SK-MEL-5 (cell line): ENCODE data around the gene CRACDL. TPM values are rescaled to one million over a fixed set of nuclear protein-coding genes. Genes with fewer than 3 reads are reported as not detected.
"Not testable (repeated sequence)": the region's sequence is repeated elsewhere in the genome, so short reads cannot be mapped to it uniquely, and the experiment has no call there.

Experiments
- DNase-seq: peaks from one replicate; pipeline ENCODE4 v3.0.0-alpha.2; 2016; ENCODE audit warnings: low read depth, low spot score
- in situ Hi-C: cut with HindIII; loops from 2 replicates; pipeline ENCODE4 v1.10.0; 2016; ENCODE audit warnings: low sequenced_read_pairs, high pct_unique_total_duplicates, low pct_unique_long_range_greater_than_20kb
- small RNA-seq, 2 experiments: library from RNA; depleted of rRNA; stranded (forward); fragments of <200 nt; gene quantifications; one replicate each; pipeline ENCODE3, GENCODE V24; 2014
- total RNA-seq: library from RNA; depleted of rRNA; stranded (reverse); fragments of >200 nt; shearing (Covaris generic); gene quantifications from 2 replicates; pipeline ENCODE4 v1.2.3, GENCODE V29; 2014; rRNA removed

The CRACDL gene
- total RNA-seq, 1 experiment from 2014 or later = 0.95 TPM

GRCh38 chr2:98761267-98761781, 174.7 kb downstream of the CRACDL start:
- in situ Hi-C loops = no loop called here
- DNase-seq = peak; percentile 99

- in situ Hi-C loops = no loop called here
- peak; percentile 6 for DNase-seq
These were observed 176.0 kb downstream of the CRACDL start for GRCh38 chr2:98759827-98760625.

GRCh38 chr2:98759338-98759737, 176.7 kb downstream of the CRACDL start:
- in situ Hi-C loops = no loop called here
- no peak for DNase-seq

DNA sequence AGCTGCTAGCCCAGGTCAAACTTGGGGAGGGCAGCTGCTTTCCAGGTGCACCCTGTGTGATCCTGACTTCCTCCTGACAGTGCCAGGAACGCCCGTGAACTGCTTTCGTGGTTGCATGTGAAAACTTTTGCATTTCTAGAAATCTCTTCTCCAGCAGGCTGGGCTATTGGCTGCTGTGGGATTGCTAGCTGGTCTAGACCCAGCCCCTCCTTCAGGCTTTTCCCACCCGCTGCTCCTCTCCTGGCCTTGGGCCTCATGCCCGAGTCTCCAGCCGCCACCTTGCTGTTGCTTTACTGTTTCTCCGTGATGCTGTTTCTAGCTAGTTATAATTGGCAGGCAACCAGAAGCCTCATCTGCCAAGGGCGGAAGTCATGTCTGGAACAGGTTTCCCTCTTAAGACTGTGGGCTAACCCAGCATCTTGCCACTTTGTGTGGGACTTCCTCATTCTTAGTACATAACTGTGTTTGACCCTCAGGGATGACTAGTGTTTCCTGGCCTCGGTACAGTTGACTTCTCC, 178.1 kb downstream of the CRACDL start:
- no peak for DNase-seq
- in situ Hi-C loops = no loop called here

DNA sequence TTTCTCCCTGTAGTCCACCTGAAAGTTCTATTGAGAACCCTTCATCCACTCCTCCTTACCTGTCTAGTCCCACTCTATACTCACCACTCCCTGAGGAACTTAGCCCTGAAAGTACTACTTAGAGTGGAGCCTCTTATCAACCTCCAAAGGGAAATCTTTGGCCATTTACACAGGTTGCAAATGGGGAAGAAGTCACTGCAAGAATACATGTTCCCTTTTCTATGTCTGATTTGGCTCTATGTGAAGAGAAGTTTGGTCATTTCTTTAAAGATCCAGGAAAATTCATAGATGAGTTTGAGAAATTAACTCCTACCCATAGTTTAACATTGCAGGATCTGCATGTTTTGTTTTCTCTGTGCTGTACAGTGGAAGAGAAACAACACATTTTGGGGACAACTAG, 182.2 kb downstream of the CRACDL start:
- in situ Hi-C loops = no loop called here
- no peak for DNase-seq

DNA sequence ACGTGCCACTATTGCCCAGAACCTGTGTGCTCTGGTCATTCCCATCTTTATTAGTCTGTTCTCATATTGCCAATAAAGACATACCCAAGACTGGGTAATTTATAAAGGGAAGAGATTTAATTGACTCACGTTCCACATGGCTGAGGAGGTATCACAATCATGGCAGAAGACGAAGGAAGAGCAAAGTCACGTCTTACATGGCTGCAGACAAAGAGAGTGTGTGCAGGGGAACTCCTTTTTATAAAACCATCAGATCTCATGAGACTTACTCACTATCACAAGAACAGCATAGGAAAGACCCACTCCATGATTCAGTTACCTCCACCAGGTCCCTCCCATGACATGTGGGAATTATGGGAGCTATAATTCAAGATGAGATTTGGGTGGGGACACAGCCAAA, 183.3 kb downstream of the CRACDL start:
- in situ Hi-C loops, DNase-seq: not testable (repeated sequence)

DNA sequence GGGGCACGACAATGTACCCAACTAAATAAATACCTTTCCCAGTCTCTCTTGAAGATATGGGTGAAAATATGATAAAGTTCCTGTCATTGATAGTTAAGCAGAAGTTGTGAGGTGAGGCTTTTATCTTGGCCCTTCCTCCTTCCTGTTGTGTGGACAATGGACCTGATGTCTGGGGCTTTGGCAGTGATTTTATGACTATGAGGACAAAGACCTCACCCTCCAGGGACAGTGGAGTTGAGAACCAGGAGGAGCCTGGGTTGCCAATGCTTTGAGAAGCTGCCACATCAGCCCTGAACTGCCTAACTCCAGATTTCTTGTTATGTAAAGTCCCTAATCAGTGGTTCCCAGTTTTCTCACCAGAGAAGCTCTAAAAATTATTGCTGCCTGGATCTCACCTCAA, 184.3 kb downstream of the CRACDL start:
- no peak for DNase-seq
- in situ Hi-C loops = no loop called here

DNA sequence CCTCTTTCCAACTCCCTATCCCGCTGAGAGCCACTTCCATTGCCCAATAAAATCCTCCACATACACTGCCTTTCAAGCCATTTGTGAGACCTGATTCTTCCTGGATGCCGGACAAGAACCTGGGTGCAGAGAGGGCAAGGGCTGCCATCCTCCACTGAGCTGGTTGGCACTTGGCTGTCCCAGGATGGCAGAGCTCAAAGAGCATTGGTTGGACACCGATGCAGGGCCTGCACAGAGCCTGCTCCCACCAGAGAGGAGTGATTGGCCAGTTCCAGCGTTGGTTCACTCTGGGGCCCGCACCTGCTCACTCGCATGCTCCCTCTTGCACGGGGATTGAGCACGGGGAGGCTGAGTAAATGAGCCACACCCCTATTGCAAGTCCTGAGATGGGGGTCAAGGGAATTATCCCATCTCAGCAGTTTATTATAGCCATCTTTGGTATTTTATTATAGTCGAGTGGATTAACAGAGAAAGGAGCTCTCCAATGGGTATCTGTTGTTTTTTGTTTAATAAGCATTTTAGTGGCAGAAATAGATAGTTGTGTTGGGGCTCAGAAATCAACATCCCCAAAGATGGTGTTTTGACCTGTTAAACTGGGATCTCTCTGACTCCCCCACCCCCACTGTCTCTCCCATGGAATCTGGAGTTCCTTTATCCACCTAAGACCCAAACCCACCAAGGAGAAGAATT, 185.3 kb downstream of the CRACDL start:
- in situ Hi-C loops = no loop called here
- DNase-seq = no peak

- DNase-seq = no peak
- in situ Hi-C loops = no loop called here
These were observed 187.0 kb downstream of the CRACDL start for GRCh38 chr2:98749066-98749450.

- in situ Hi-C loops = no loop called here
- no peak for DNase-seq
These were observed 187.5 kb downstream of the CRACDL start for GRCh38 chr2:98748292-98749065.

- in situ Hi-C loops = no loop called here
- no peak for DNase-seq
These were observed 188.1 kb downstream of the CRACDL start for GRCh38 chr2:98747888-98748287.

GRCh38 chr2:98746426-98746825, 189.6 kb downstream of the CRACDL start:
- in situ Hi-C loops = no loop called here
- DNase-seq = no peak

- in situ Hi-C loops = no loop called here
- DNase-seq = no peak
These were observed 191.4 kb downstream of the CRACDL start for GRCh38 chr2:98744595-98744994.

Small RNAs within 50 kb of the gene (small RNA-seq; reads per million reads assigned to genes)
- gene RNU4-84P (0.02 to 0.05 reads per million in 2 experiments), gene RNU7-46P (0 to 0.10 reads per million in 2 experiments)

Other genes with a start within 250 kb of the CRACDL start
- 16.3 and 22.0 TPM in 2 replicates for gene MGAT4A, start 205.1 kb downstream of the CRACDL start, total RNA-seq
- gene C2orf15, start 205.5 kb upstream of the CRACDL start, total RNA-seq = 1.4 TPM in 1 of 2 replicates, not detected in the other
- gene TSGA10, start 218.7 kb upstream of the CRACDL start, total RNA-seq = 4.4 and 10.5 TPM in 2 replicates
- 13.7 and 13.8 TPM in 2 replicates for gene LIPT1, start 218.7 kb upstream of the CRACDL start, total RNA-seq
- 28.5 and 29.5 TPM in 2 replicates for gene MITD1, start 244.8 kb upstream of the CRACDL start, total RNA-seq
- gene MRPL30, start 245.0 kb upstream of the CRACDL start, total RNA-seq = 92.6 and 98.0 TPM in 2 replicates